Parathyroid adenoma (tissue), 2 donors: ENCODE results near the gene DMD.

Source experiments
- H2AFZ ChIP-seq: fragments of 300-600 bp; sonication (generic); one replicate; pipeline ENCODE4 v1.7.0; 2017; ENCODE audit warnings: antibody characterized with exemption, mild to moderate bottlenecking
- H3K27ac ChIP-seq: fragments of 300-600 bp; sonication (generic); one replicate; pipeline ENCODE4 v1.7.0; 2017
- H3K27me3 ChIP-seq: fragments of 300-600 bp; sonication (generic); one replicate; pipeline ENCODE4 v1.7.0; 2017; ENCODE audit warnings: low read length; ENCODE audit not compliant: control insufficient read depth, insufficient read depth
- H3K36me3 ChIP-seq: fragments of 300-600 bp; sonication (generic); one replicate; pipeline ENCODE4 v1.7.0; 2017; ENCODE audit warnings: low read length; ENCODE audit not compliant: control insufficient read depth, insufficient read depth
- H3K4me1 ChIP-seq: fragments of 300-600 bp; sonication (generic); one replicate; pipeline ENCODE4 v1.7.0; 2017; ENCODE audit warnings: control low read depth
- H3K4me2 ChIP-seq: fragments of 300-600 bp; sonication (generic); one replicate; pipeline ENCODE4 v1.7.0; 2017; ENCODE audit warnings: low read length
- H3K4me3 ChIP-seq: fragments of 300-600 bp; sonication (generic); one replicate; pipeline ENCODE4 v1.7.0; 2017; ENCODE audit warnings: low read depth, low read length
- H3K79me2 ChIP-seq: fragments of 300-600 bp; sonication (generic); one replicate; pipeline ENCODE4 v1.7.0; 2017; ENCODE audit warnings: control low read depth
- H3K9ac ChIP-seq: fragments of 300-600 bp; sonication (generic); one replicate; pipeline ENCODE4 v1.7.0; 2017; ENCODE audit warnings: mild to moderate bottlenecking
- H3K9me3 ChIP-seq: fragments of 300-600 bp; sonication (generic); one replicate; pipeline ENCODE4 v1.7.0; 2017; ENCODE audit warnings: low read length; ENCODE audit not compliant: control insufficient read depth
- CTCF ChIP-seq: fragments of 300-600 bp; sonication (generic); IDR thresholded peaks from one replicate; pipeline ENCODE4 v1.7.0; 2017; ENCODE audit warnings: antibody characterized with exemption, mild to moderate bottlenecking
- donor health status: primary hyperparathyroidism.

Gene DMD

GRCh38 chrX:31331015-31331414, 1880.3 kb downstream of the DMD start:
- H3K27ac ChIP-seq: no peak overlapping the region
- no peak overlapping the region for H2AFZ ChIP-seq
- no peaks in the 10 kb centered on the region for H3K36me3 ChIP-seq
- no peaks in the 10 kb centered on the region for H3K4me1 ChIP-seq
- H3K4me3 ChIP-seq: no peak overlapping the region
- no peaks in the 10 kb centered on the region for H3K9me3 ChIP-seq
- H3K27me3 ChIP-seq: no peaks in the 10 kb centered on the region
- H3K79me2 ChIP-seq: no peaks in the 10 kb centered on the region
- TF ChIP-seq CTCF: no peak
- no peak overlapping the region for H3K4me2 ChIP-seq
- H3K9ac ChIP-seq: no peak overlapping the region

- no peaks in the 10 kb centered on the region for H3K79me2 ChIP-seq
- H3K9ac ChIP-seq: no peak overlapping the region
- TF ChIP-seq CTCF: no peak
- H3K27me3 ChIP-seq: no peaks in the 10 kb centered on the region
- no peak overlapping the region for H3K27ac ChIP-seq
- no peak overlapping the region for H3K4me3 ChIP-seq
- H3K4me1 ChIP-seq: no peaks in the 10 kb centered on the region
- no peak overlapping the region for H3K4me2 ChIP-seq
- no peaks in the 10 kb centered on the region for H3K9me3 ChIP-seq
- no peak overlapping the region for H2AFZ ChIP-seq
- H3K36me3 ChIP-seq: no peaks in the 10 kb centered on the region
Measured at GRCh38 chrX:31329298-31329697, 1882.1 kb downstream of the DMD start.

GRCh38 chrX:31323658-31324057, 1887.7 kb downstream of the DMD start:
- no peak overlapping the region for H3K4me2 ChIP-seq
- H3K27ac ChIP-seq: no peak overlapping the region
- H3K4me1 ChIP-seq: no peaks in the 10 kb centered on the region
- no peaks in the 10 kb centered on the region for H3K27me3 ChIP-seq
- H3K9ac ChIP-seq: no peak overlapping the region
- no peaks in the 10 kb centered on the region for H3K36me3 ChIP-seq
- H3K4me3 ChIP-seq: no peak overlapping the region
- H3K9me3 ChIP-seq: no peaks in the 10 kb centered on the region
- no peaks in the 10 kb centered on the region for H3K79me2 ChIP-seq
- TF ChIP-seq CTCF: no peak
- H2AFZ ChIP-seq: no peak overlapping the region

GRCh38 chrX:31320740-31321139, 1890.6 kb downstream of the DMD start:
- no peak overlapping the region for H2AFZ ChIP-seq

More at GRCh38 chrX:31320740-31321139, 1890.6 kb downstream of the DMD start:
- no peak for TF ChIP-seq CTCF
- Histone ChIP-seq H3K4me1 (no peaks in the 10 kb centered on the region), H3K36me3 (no peaks in the 10 kb centered on the region), H3K9me3 (no peaks in the 10 kb centered on the region), H3K4me3 (no peak overlapping the region), H3K27me3 (no peaks in the 10 kb centered on the region), H3K27ac (no peak overlapping the region), H3K9ac (no peak overlapping the region), H3K4me2 (no peak overlapping the region), H3K79me2 (no peaks in the 10 kb centered on the region)
